Cortex of kidney (tissue), 1 donor: ENCODE data around the gene LGALS1.

ENCODE experiments used
- DNase-seq: peaks from one replicate; lab custom pipeline; 2025; lab: John Stamatoyannopoulos, UW

LGALS1 gene

GRCh38 chr22:37725551-37726240 lies 50.3 kb downstream of the LGALS1 start:
- no peak for DNase-seq

- DNase-seq = no peak
These were observed 50.9 kb downstream of the LGALS1 start for GRCh38 chr22:37726241-37726887.

- no peak for DNase-seq
These were observed 53.2 kb downstream of the LGALS1 start for GRCh38 chr22:37728620-37729019.
